MM.1S (cell line): ENCODE data around the gene RFC2.

ENCODE experiments used
- EZH2 ChIP-seq: fragments of 300-600 bp; sonication (generic); optimal IDR thresholded peaks from 2 replicates; pipeline ENCODE3; 2017; ENCODE audit warnings: low read depth, mild to moderate bottlenecking, antibody characterized with exemption, low read length, mixed read lengths
- TF ChIP-seq, protein P1 (sequence below): fragments of 300-600 bp; sonication (generic); IDR thresholded peaks from 2 replicates; pipeline ENCODE4 v1.5.1; 2016; ENCODE audit warnings: antibody characterized with exemption, low read length, mixed read lengths

DNA sequence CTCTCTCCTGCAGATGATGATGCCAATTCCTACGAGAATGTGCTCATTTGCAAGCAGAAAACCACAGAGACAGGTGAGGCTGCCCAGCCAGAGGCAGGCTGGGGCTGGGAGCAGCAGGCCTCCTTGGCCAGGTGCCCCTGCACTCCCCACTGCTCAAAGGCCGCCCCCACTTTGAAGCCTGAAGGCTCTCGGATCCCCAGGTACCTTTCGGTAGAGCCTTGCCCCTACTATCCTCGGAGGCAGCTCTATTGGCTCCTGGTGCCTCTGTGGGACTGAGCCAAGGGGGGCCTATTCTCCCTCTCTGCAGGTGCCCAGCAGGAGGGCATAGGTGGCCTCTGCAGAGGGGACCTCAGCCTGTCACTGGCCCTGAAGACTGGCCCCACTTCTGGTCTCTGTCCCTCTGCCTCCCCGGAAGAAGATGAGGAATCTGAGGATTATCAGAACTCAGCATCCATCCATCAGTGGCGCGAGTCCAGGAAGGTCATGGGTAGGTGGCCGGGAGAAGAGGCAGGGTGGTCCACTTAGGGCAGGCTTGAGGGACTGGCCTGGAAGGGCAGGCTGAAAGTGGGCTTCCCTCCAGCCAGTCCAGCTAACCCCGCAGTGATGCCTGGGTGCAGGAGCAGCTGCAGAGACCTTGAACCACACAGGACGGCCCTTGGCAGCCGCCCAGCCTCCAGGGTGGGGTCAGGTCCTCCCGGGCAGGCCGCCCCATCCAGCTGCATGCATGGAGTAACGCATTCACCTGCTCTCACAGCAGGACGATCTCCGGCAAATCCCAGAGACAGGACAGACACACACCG, 30.3 kb downstream of the RFC2 start:
- TF ChIP-seq, protein P1, sequence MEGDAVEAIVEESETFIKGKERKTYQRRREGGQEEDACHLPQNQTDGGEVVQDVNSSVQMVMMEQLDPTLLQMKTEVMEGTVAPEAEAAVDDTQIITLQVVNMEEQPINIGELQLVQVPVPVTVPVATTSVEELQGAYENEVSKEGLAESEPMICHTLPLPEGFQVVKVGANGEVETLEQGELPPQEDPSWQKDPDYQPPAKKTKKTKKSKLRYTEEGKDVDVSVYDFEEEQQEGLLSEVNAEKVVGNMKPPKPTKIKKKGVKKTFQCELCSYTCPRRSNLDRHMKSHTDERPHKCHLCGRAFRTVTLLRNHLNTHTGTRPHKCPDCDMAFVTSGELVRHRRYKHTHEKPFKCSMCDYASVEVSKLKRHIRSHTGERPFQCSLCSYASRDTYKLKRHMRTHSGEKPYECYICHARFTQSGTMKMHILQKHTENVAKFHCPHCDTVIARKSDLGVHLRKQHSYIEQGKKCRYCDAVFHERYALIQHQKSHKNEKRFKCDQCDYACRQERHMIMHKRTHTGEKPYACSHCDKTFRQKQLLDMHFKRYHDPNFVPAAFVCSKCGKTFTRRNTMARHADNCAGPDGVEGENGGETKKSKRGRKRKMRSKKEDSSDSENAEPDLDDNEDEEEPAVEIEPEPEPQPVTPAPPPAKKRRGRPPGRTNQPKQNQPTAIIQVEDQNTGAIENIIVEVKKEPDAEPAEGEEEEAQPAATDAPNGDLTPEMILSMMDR = no peak
- TF ChIP-seq EZH2 = no peak
